Measurements from ENCODE around the gene LPAR1.

Gene LPAR1

DNA sequence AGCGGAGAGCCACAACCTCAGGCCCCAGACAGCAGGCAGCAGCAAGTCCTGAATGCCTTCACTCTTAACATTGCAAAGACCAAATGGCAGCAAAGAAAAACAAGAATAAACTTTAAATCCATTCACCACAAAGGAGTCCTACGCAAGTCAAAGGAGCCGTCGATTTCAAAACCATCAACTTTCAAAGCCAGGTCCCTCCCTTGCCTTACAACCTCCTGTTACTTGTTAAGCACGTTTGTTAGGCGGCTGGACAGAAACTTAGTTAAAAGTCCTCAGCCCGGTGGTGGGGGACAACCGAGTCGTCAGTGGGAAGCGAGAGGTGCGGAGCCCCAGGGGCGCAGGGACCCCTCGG, 938 bp downstream of the LPAR1 start:
- DNase-seq (ENCODE audit: low spot score): no peak

DNA sequence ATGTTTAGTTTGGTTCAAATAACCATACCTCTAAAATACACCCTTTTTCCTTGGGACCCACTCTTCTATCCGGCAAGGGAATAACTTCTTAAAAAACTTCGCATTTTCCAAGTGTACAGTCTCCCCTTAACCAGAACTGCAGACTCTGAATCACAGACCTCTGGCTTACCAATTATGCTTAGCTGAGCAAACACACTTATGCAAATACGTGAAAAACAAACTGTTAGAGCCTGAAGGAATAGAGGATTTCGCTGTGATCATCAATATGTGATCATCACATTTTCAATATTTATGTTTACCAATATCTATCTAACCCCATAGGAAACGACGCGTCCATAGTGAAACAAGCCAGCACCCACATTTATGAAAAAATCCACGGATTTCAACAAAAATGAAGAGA, 1.3 kb downstream of the LPAR1 start:
- DNase-seq (ENCODE audit: low spot score): no peak

DNA sequence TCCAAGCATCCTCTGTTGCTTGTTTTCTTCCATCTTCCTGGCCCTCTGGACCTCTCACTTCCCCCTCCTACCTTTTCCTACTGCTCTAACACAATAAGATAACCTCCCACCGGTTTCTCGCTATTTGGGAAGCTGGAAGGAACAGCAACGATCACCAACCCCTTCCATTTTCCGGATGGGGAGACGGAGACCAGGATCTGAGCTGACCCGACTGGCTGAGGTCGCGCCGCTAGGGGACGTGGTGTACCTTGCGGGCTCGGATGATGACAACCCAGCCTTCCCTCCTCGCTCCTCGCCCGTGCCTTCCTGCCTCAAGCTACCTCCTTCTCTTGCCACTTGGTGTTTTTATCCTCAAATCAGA, 1.9 kb downstream of the LPAR1 start:
- DNase-seq (ENCODE audit: low spot score): no peak

- no peak for DNase-seq (ENCODE audit: low spot score)
Observed at GRCh38 chr9:111035543-111036428, 2.5 kb downstream of the LPAR1 start.

DNA sequence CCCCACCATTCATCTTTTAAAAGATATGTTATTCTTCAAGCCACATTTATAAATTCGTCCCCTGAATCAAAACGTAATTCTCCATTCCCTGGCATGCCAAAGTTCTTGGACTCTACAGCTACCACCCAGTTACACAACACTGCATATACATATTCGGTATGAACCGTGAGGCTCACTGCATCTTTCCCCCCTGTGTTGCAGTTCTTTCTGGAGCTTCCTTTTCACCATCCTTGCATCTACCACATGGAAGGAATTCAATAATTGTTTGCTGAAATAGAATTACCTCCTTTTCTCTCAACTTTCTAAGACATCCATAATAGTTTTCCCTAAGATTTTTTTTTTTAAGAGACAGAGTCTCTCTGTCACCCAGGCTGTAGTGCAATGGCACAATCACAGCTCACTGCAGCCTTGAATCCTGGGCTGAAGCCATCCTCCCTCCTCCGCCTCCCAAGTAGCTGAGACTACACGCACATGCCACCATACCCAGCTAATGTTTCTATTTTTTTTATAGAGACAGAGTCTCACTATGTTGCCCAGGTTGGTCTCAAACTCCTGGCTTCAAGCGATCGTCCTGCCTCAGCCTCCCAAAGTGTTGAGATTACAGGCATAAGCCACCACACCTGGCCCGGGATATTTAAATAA, 3.3 kb downstream of the LPAR1 start:
- no peak for DNase-seq (ENCODE audit: low spot score)

DNA sequence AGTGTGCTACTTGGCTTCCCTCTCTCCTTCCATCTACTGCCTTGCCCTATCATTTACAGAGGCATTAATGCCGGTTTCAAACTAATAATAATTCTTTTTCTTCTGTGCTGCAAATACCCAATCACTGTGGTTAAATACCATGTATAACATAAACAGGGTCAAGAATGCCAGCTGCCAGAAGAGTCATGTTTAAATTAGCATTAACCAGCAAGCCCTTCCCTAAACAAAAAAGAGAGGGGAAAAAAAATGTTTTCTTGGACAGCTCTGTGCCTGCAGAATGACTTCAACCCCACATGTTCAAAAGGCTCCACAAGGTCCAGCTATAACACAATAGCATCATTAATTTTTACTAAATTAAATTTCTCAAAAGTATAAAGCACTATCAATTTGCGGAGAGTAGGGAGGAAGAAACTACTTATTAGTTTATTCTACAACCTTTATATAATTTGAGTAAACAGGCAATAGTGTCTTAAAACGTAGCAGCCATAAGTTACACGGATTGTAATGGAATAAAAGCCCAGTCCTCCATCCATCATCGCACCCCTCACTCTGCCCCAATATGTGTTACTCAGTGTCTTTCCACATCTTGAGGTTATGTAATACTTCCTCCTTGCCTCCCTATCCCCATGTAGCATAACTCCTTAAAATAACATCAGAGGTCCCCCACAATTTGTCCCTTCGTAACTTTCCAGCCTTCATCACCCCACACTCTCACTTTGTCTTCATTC, 3.9 kb downstream of the LPAR1 start:
- DNase-seq (ENCODE audit: low spot score): no peak

GRCh38 chr9:111030492-111030891, 7.8 kb downstream of the LPAR1 start:
- no peak for DNase-seq (ENCODE audit: low spot score)

- DNase-seq (ENCODE audit: low spot score): no peak
Observed at GRCh38 chr9:111029260-111029659, 9.0 kb downstream of the LPAR1 start.

DNA sequence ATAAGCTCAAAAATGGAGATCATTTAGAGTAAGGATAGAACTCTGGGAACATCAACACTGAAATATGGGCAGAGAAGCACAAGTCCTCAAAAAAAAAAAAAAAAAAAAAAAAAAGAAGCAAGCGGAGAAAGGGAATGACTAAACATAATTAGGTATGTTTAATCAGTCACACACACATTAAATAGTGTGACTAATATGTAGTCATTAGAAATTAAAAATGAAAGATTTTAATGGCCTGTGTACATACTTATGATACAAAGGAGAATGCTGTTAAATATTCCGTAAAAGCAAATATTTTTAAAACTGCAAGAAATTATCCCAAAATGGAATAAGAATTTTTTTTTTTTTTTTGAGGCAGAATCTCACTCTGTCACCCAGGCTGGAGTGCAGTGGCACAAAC, 10.5 kb downstream of the LPAR1 start:
- no peak for DNase-seq (ENCODE audit: low spot score)

- no peak for DNase-seq (ENCODE audit: low spot score)
Observed at GRCh38 chr9:111023128-111023527, 15.1 kb downstream of the LPAR1 start.

GRCh38 chr9:111020594-111020993, 17.7 kb downstream of the LPAR1 start:
- no peak for DNase-seq (ENCODE audit: low spot score)

- DNase-seq (ENCODE audit: low spot score): no peak
Observed at GRCh38 chr9:111016426-111017045, 21.7 kb downstream of the LPAR1 start.

- no peak for DNase-seq (ENCODE audit: low spot score)
Observed at GRCh38 chr9:111016016-111016415, 22.3 kb downstream of the LPAR1 start.

- DNase-seq (ENCODE audit: low spot score): no peak
Observed at GRCh38 chr9:111013707-111014106, 24.6 kb downstream of the LPAR1 start.

- no peak for DNase-seq (ENCODE audit: low spot score)
Observed at GRCh38 chr9:111013250-111013649, 25.0 kb downstream of the LPAR1 start.

- DNase-seq (ENCODE audit: low spot score): no peak
Observed at GRCh38 chr9:111008158-111009075, 29.9 kb downstream of the LPAR1 start.

DNA sequence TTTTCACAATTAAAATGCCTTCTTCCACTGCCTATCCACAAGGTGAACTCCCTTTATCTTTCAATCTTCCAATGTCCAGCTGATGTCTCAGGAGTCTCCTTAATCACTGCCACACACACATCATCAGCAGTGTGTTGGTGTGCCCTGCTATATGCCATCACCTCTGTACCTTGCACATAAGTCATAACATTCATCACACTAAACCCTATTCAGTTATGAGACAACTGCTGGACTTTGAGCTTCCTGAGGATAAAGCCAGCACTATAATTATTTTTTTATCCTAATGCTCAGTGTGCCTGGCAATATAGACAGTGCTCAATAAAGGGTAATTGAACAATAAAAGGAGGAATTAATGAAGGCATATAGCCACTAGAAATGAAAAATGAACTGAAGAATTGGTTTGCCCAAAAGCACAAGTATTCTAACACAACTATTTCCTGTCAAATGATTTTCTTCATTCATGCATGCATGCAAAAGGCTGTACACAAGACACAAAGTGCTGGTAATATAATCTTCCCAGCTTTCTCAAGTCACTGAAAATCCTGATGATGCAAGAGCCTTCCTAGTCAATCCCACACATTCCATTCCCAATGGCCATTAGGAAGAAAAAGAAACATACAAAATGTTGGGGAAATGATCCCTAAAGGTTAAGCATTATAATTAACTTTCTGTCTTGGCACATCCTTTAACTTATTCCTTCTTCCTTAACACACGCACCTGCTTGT, 32.4 kb downstream of the LPAR1 start:
- no peak for DNase-seq (ENCODE audit: low spot score)

DNA sequence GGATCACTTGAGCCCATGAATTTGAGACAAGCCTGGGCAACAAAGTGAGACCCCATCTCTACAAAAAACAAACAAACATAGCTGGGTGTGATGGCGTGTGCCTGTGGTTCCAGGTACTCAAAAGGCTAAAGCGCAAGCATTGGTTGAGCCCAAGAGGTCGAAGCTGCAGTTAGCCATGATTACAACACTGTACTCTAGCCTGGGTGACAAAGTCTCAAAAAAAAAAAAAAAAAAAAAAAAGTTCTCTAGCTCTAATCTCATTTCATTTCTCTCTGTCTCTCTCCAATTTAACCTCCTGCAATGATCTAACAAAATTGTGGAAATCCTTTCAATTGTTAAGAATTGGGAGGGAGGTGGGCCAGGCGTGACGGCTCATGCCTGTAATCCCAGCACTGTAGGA, 33.3 kb downstream of the LPAR1 start:
- DNase-seq (ENCODE audit: low spot score): no peak

DNA sequence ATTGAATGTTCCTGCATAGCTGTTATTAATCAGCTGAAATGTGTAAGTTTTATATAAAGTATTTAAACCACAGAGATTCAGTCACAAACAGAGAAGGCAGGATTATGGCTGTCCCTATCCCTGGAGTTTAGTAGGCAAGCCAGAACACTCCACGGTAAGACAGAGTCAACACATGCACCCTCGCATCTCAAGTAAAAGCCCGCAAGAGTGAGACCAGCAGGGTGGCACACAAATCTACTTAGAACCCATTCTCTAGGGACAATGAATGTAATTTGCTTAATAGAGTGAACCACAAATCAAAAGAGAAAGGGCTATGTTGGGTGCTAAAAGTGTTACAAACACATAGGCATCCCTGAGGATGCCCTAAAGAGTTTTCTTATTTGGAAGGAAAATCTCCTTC, 35.1 kb downstream of the LPAR1 start:
- DNase-seq (ENCODE audit: low spot score): no peak

DNA sequence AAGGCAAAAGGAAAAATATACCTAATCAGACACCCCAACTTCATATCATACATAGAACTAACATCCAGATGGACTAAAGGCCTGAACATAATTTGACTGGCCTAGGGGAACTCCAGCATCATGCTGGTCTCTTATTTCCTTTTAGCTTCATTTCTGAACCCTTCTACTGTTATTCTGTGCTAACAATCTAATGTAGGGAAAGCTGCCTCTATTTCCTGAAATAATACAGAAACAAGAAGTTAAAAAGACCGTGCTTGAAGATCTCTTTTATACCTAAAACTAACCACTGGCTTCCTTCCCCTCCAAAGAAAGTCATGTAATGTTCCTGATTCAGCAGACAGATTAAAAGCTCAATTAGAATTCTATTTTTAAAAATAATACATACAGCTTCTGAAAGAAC, 36.7 kb downstream of the LPAR1 start:
- no peak for DNase-seq (ENCODE audit: low spot score)

GRCh38 chr9:111000202-111000601, 38.1 kb downstream of the LPAR1 start:
- DNase-seq (ENCODE audit: low spot score): no peak
